DOHH2 (cell line): ENCODE results near the gene ADAMTSL4.
A peak's percentile ranks its signal among the peaks of the same experiment; 100 is the strongest.

Experiments used
- H3F3A ChIP-seq: fragments of 200-600 bp; sonication (generic), shearing (Covaris generic); 2 replicates; pipeline ENCODE4 v1.6.0; 2016; ENCODE audit warnings: antibody characterized with exemption, mild to moderate bottlenecking; ENCODE audit not compliant: control insufficient read depth, insufficient read depth
- H3K27ac ChIP-seq: fragments of 200-600 bp; sonication (generic); 2 replicates; pipeline ENCODE4 v1.5.1; 2014; ENCODE audit warnings: low read depth, mild to moderate bottlenecking, low read length, moderate library complexity
- H3K27me3 ChIP-seq: fragments of 200-600 bp; sonication (generic); 2 replicates; pipeline ENCODE4 v1.6.1; 2014; ENCODE audit warnings: mild to moderate bottlenecking, low read length, mixed read lengths; ENCODE audit not compliant: control insufficient read depth
- H3K36me3 ChIP-seq: fragments of 200-600 bp; sonication (generic); 2 replicates; pipeline ENCODE4 v1.6.1; 2014; ENCODE audit warnings: mild to moderate bottlenecking, low read length, moderate library complexity, mixed read lengths; ENCODE audit not compliant: control insufficient read depth
- H3K4me1 ChIP-seq: fragments of 200-600 bp; sonication (generic); 2 replicates; pipeline ENCODE4 v1.6.1; 2014; ENCODE audit warnings: mild to moderate bottlenecking, low read length, mixed read lengths; ENCODE audit not compliant: control insufficient read depth
- H3K4me2 ChIP-seq: fragments of 200-600 bp; sonication (generic); 2 replicates; pipeline ENCODE4 v1.6.0; 2014; ENCODE audit warnings: mild to moderate bottlenecking, low read length, moderate library complexity
- H3K4me3 ChIP-seq: fragments of 200-600 bp; sonication (generic); 2 replicates; pipeline ENCODE4 v1.5.1; 2014; ENCODE audit warnings: mild to moderate bottlenecking, low read length, mixed read lengths
- H3K79me2 ChIP-seq: fragments of 200-600 bp; sonication (generic); 2 replicates; pipeline ENCODE4 v1.6.1; 2014; ENCODE audit warnings: mild to moderate bottlenecking, low read length, mixed read lengths; ENCODE audit not compliant: control insufficient read depth
- H3K9me2 ChIP-seq: fragments of 200-600 bp; sonication (generic); replicated peaks from 2 replicates; pipeline ENCODE4 v1.6.1; 2014; ENCODE audit warnings: mild to moderate bottlenecking, low read length, mixed read lengths; ENCODE audit not compliant: control insufficient read depth
- H3K9me3 ChIP-seq: fragments of 200-600 bp; sonication (generic); 2 replicates; pipeline ENCODE4 v1.6.1; 2014; ENCODE audit warnings: antibody characterized with exemption, low read length, mixed read lengths; ENCODE audit not compliant: control insufficient read depth, insufficient read depth
- H4K20me1 ChIP-seq: fragments of 200-600 bp; sonication (generic); 2 replicates; pipeline ENCODE4 v1.6.0; 2014; ENCODE audit warnings: low read depth, mild to moderate bottlenecking, antibody characterized with exemption, low read length, moderate library complexity; ENCODE audit not compliant: control insufficient read depth, insufficient read depth
- EZH2phosphoT487 ChIP-seq: fragments of 200-600 bp; sonication (generic); IDR thresholded peaks from 2 replicates; pipeline ENCODE4 v1.6.1; 2017; ENCODE audit warnings: borderline replicate concordance, mild to moderate bottlenecking, antibody characterized with exemption, low read length, moderate library complexity, mixed read lengths
- TF ChIP-seq, protein P1 (sequence below): fragments of 200-600 bp; sonication (generic); IDR thresholded peaks from one replicate; pipeline ENCODE4 v1.5.1; 2014; ENCODE audit warnings: antibody characterized with exemption, mild to moderate bottlenecking, low read depth, low read length; ENCODE audit not compliant: poor library complexity, severe bottlenecking

ADAMTSL4 gene

DNA sequence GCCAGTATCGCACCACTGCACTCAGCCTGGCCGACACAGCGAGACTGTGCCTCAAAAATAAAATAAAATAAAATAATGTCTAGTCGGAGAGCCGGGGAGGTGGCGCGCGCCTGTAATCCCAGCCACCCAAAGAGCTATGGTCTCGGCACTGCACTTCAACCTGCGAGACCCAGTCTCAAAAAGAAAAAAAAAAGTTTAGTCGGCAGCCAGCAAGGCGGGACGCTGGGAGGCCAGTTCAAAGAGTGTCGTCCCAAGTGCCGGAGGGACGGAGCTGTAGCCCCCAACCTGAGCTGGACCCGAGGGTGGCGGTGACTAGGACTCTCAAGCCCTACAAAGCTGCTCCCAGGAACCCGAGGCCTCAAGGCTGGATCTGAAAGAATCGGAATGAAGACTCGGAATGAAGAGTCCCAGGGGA, 34.3 kb upstream of the ADAMTSL4 start:
- no peaks in the 10 kb centered on the region for H3K9me2 ChIP-seq
- no peaks in the 10 kb centered on the region for H3K27me3 ChIP-seq
- H3K27ac ChIP-seq: peak overlapping the region; percentile 21
- H3K36me3 ChIP-seq: no peaks in the 10 kb centered on the region
- H3K4me2 ChIP-seq: peak overlapping the region; percentile 78
- no peaks in the 10 kb centered on the region for H4K20me1 ChIP-seq
- peak overlapping the region; percentile 91 for H3K4me3 ChIP-seq
- H3K4me1 ChIP-seq: peaks cover 48% of the 10 kb centered on the region
- H3K9me3 ChIP-seq: no peaks in the 10 kb centered on the region
- peaks cover 12% of the 10 kb centered on the region; the same call in 1 of the 2 replicates for H3F3A ChIP-seq
- TF ChIP-seq, protein P1, sequence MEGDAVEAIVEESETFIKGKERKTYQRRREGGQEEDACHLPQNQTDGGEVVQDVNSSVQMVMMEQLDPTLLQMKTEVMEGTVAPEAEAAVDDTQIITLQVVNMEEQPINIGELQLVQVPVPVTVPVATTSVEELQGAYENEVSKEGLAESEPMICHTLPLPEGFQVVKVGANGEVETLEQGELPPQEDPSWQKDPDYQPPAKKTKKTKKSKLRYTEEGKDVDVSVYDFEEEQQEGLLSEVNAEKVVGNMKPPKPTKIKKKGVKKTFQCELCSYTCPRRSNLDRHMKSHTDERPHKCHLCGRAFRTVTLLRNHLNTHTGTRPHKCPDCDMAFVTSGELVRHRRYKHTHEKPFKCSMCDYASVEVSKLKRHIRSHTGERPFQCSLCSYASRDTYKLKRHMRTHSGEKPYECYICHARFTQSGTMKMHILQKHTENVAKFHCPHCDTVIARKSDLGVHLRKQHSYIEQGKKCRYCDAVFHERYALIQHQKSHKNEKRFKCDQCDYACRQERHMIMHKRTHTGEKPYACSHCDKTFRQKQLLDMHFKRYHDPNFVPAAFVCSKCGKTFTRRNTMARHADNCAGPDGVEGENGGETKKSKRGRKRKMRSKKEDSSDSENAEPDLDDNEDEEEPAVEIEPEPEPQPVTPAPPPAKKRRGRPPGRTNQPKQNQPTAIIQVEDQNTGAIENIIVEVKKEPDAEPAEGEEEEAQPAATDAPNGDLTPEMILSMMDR: no peak
- H3K79me2 ChIP-seq: no peaks in the 10 kb centered on the region

DNA sequence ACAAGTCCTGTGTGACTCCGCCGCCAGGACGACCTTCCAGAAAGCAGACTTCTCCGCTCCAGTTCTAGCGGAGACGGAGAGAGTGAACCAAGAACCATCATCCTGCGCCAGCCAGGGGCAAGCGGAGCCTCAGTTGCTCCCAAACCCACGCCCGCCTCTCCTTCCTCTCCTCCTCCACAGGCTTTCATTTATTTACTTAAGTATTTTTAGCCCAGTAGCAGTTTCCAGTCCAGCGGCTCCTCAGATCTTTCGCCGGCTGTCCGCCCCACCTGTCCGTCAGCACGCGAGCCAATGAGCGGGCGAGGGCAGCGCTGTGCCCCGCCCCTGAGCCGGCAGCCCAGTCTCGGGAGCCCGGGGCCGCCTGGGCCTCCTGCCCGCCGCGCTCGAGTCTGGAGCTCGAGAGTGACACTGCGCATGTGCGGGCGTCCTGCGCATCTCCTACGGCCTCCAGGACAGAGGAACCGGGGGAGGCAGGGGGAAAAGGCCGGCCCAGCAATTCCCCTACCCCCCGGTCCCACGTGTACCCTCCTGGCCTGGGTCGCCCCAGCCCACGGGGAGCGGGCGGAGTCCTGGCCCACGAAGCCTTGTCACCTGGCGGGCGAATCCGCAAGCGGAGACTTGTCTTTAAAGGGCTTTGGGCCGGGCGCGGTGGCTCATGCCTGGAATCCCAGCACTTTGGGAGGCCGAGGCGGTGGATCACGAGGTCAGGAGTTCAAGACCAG, 33.7 kb upstream of the ADAMTSL4 start, which contains the start of gene FALEC:
FALEC (plus strand) TSS at position 425 of the 722 bp plus-strand sequence.
- Histone ChIP-seq H3K9me3 (no peaks in the 10 kb centered on the region), H3K4me1 (peaks cover 43% of the 10 kb centered on the region), H3K4me2 (peak within 1 kb of the TSS; percentile 78), H3K27me3 (no peaks in the 10 kb centered on the region), H3K27ac (peak within 1 kb of the TSS; percentile 21), H3K36me3 (no peaks in the 10 kb centered on the region), H3K4me3 (peak within 1 kb of the TSS; percentile 91), H3F3A (peaks cover 12% of the 10 kb centered on the region; the same call in 1 of the 2 replicates), H4K20me1 (no peaks in the 10 kb centered on the region), H3K9me2 (no peaks in the 10 kb centered on the region), H3K79me2 (no peaks in the 10 kb centered on the region)
- TF ChIP-seq EZH2phosphoT487: no peak
- TF ChIP-seq, protein P1: no peak

DNA sequence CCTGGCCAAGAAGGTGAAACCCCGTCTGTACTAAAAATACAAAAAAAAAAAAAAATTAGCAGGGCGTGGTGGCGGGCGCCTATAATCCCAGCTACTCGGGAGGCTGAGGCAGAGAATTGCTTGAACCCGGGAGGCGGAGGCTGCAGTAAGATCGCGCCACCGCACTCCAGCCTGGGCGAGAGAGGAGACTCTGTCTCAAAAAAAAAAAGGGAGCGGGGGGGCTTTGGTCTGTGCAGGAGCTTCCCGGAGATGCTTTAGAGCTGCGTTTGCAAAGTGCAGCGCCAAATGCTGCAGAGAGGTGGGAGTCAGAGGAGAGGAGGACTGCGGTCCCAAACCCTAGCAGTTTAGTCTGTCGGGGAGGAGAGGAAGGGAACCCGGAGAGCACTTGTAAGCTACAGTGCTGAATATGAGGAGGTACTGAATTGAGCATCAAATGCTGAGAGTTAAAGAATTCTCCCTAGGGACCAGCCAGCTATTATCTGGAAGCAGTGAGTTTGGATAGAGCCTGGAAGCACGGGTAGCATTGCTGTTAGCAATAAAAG, 33.1 kb upstream of the ADAMTSL4 start:
- Histone ChIP-seq H4K20me1 (no peaks in the 10 kb centered on the region), H3K27me3 (no peaks in the 10 kb centered on the region), H3K9me2 (no peaks in the 10 kb centered on the region), H3K36me3 (no peaks in the 10 kb centered on the region), H3K79me2 (no peaks in the 10 kb centered on the region), H3F3A (peaks cover 12% of the 10 kb centered on the region; the same call in 1 of the 2 replicates), H3K4me2 (peak overlapping the region; percentile 78), H3K9me3 (no peaks in the 10 kb centered on the region), H3K4me1 (peaks cover 37% of the 10 kb centered on the region), H3K4me3 (peak overlapping the region; percentile 91), H3K27ac (no peak overlapping the region)
- no peak for TF ChIP-seq EZH2phosphoT487
- TF ChIP-seq, protein P1: no peak
